Peyer's patch (tissue), 4 donors: ENCODE measurements around the gene PHLDB1. TPM values are rescaled to one million over a fixed set of nuclear protein-coding genes. Genes with fewer than 3 reads are reported as not detected.

Source experiments
- DNase-seq, 3 donors: peaks; one replicate each; pipeline ENCODE4 v3.0.0-alpha.2; 2017 to 2019
- H3K27ac ChIP-seq, 4 donors: fragments of 200-600 bp; sonication (generic); one replicate each; pipeline ENCODE4 v1.5.1; 2016 to 2019
- H3K27me3 ChIP-seq, 2 donors: fragments of 200-600 bp; sonication (generic); one replicate each; pipeline ENCODE4 v1.5.1; 2019
- H3K36me3 ChIP-seq, 3 donors: fragments of 200-600 bp; sonication (generic); one replicate each; pipeline ENCODE4 v1.5.1; 2016 to 2019
- H3K4me1 ChIP-seq, 4 donors: fragments of 200-600 bp; sonication (generic); one replicate each; pipeline ENCODE4 v1.5.1; 2016 to 2019
- H3K4me3 ChIP-seq, 4 donors: fragments of 200-600 bp; sonication (generic); 1 replicate in 3 of 4; 2 replicates in 1 of 4; pipeline ENCODE4 v1.5.1; 2016 to 2019; ENCODE audit warnings: mild to moderate bottlenecking in 1 of 4
- H3K9me3 ChIP-seq, 4 donors: fragments of 200-600 bp; sonication (generic); one replicate each; pipeline ENCODE4 v1.5.1; 2016 to 2019; ENCODE audit warnings: mild to moderate bottlenecking in 1 of 4
- POLR2A ChIP-seq, 2 donors: fragments of 450-650 bp; IDR thresholded peaks; one replicate each; pipeline ENCODE4 v1.5.1; 2017; ENCODE audit warnings: antibody characterized with exemption in 2 of 2, mild to moderate bottlenecking in 2 of 2, moderate library complexity in 2 of 2
- total RNA-seq, 4 donors: library from RNA; depleted of rRNA; stranded (reverse); fragments of >200 nt; gene quantifications; one replicate each; pipeline ENCODE4 v1.1.0, GENCODE V29; 2016
- TF ChIP-seq, protein P1 (sequence below), 6 experiments: fragments of 450-650 bp in 4 of 6; fragments of 200-600 bp in 2 of 6; sonication (generic) in 1 of 6; IDR thresholded peaks; one replicate each; pipeline ENCODE4 v1.5.1; 2017 to 2019; ENCODE audit warnings: antibody characterized with exemption in 6 of 6, mild to moderate bottlenecking in 3 of 6, moderate library complexity in 1 of 6

The PHLDB1 gene
- total RNA-seq, 4 donors from 2014 or later: 32.4 to 380 (median 93.8) TPM

DNA sequence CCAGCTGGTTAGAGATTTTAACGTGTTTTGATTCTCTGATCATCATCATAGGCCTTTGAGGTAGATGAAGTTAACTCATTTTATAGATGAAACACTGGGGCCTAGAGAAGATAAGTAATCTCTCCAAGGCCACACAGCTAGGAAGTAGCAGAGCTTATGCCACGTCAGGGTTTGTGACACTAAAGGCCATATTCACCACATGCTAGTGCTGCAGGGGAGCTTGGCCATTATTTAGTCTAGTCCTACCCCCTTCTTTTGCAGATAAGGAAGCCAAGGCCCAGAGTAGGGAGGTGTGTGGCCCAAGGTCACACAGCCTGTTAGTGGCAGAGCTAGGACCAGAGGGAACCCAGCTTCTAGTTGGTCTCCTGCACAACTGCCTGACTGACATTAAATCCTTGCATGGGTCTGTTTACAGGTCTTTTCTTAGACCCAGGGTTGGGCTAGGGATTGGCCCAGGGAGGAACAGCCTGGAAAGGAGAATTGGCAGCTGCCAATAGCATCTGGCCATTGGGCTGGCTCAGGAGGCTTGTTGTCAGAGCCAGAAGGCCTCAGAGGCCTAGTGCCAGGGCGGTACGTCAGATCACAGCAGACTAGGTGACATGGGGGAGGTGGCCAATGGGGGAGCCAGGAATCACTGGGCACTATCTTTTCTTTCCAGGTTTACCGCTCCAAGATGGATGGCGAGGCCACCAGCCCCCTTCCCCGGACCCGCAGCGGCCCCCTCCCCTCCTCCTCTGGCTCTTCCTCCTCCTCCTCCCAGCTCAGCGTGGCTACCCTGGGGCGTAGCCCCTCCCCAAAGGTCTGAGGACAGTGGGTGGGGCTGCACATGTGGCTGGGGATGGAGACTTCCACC, 36.0 kb downstream of the PHLDB1 start:
- no peak overlapping the region for H3K27ac ChIP-seq
- TF ChIP-seq, protein P1, sequence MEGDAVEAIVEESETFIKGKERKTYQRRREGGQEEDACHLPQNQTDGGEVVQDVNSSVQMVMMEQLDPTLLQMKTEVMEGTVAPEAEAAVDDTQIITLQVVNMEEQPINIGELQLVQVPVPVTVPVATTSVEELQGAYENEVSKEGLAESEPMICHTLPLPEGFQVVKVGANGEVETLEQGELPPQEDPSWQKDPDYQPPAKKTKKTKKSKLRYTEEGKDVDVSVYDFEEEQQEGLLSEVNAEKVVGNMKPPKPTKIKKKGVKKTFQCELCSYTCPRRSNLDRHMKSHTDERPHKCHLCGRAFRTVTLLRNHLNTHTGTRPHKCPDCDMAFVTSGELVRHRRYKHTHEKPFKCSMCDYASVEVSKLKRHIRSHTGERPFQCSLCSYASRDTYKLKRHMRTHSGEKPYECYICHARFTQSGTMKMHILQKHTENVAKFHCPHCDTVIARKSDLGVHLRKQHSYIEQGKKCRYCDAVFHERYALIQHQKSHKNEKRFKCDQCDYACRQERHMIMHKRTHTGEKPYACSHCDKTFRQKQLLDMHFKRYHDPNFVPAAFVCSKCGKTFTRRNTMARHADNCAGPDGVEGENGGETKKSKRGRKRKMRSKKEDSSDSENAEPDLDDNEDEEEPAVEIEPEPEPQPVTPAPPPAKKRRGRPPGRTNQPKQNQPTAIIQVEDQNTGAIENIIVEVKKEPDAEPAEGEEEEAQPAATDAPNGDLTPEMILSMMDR (IDR thresholded peaks at IDR 0.05): no peak
- no peak for TF ChIP-seq POLR2A (IDR thresholded peaks at IDR 0.05)

DNA sequence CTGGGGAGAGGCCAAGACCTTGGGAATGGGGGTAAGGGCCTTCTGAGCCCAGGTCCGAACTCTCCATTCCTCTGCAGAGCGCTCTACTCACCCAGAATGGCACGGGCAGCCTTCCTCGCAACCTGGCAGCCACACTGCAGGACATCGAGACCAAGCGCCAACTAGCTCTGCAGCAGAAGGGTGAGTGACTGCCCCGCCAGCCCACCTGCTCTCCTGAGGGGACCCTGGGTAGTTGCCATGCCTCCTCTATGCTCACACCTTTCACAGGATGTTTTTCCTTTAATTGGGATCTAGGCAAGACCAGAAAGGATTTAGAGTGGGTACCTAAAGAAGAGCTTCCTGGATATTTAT, 36.6 kb downstream of the PHLDB1 start:
- Histone ChIP-seq H3K27me3 (no peaks in the 10 kb centered on the region), H3K4me1 (peaks cover 0 to 24% (median 1%) of the 10 kb centered on the region in 4 donors), H3K4me3 (no peak overlapping the region), H3K27ac (no peak overlapping the region), H3K9me3 (no peaks in the 10 kb centered on the region), H3K36me3 (peaks cover 0 to 51% (median 0%) of the 10 kb centered on the region in 3 donors)
- no peak for DNase-seq
- TF ChIP-seq, protein P1 (IDR thresholded peaks at IDR 0.05): no peak
- TF ChIP-seq POLR2A (IDR thresholded peaks at IDR 0.05): no peak

More for the DNA sequence above, 36.0 kb downstream of the PHLDB1 start:
- Histone ChIP-seq H3K4me1 (peaks cover 0 to 24% (median 1%) of the 10 kb centered on the region in 4 donors), H3K4me3 (no peak overlapping the region), H3K9me3 (no peaks in the 10 kb centered on the region), H3K27me3 (no peaks in the 10 kb centered on the region), H3K36me3 (peaks cover 0 to 46% (median 0%) of the 10 kb centered on the region in 3 donors)
- no peak for DNase-seq

- Histone ChIP-seq H3K27me3 (no peaks in the 10 kb centered on the region), H3K27ac (no peak overlapping the region)
- TF ChIP-seq, protein P1 (IDR thresholded peaks at IDR 0.05): no peak
- TF ChIP-seq POLR2A (IDR thresholded peaks at IDR 0.05): no peak
These were observed 37.1 kb downstream of the PHLDB1 start for GRCh38 chr11:118644496-118644895.

GRCh38 chr11:118645066-118645715, 37.8 kb downstream of the PHLDB1 start:
- Histone ChIP-seq H3K9me3 (no peaks in the 10 kb centered on the region), H3K27me3 (no peaks in the 10 kb centered on the region), H3K27ac (no peak overlapping the region), H3K4me3 (no peak overlapping the region), H3K36me3 (peaks cover 0 to 59% (median 0%) of the 10 kb centered on the region in 3 donors), H3K4me1 (peaks cover 0 to 27% (median 1%) of the 10 kb centered on the region in 4 donors)
- no peak for DNase-seq
- TF ChIP-seq, protein P1 (IDR thresholded peaks at IDR 0.05): no peak
- no peak for TF ChIP-seq POLR2A (IDR thresholded peaks at IDR 0.05)

More at GRCh38 chr11:118644496-118644895, 37.1 kb downstream of the PHLDB1 start:
- Histone ChIP-seq H3K4me1 (peaks cover 0 to 25% (median 1%) of the 10 kb centered on the region in 4 donors), H3K36me3 (peaks cover 0 to 52% (median 0%) of the 10 kb centered on the region in 3 donors), H3K9me3 (no peaks in the 10 kb centered on the region), H3K4me3 (no peak overlapping the region)
- no peak for DNase-seq

- no peak overlapping the region for H3K27ac ChIP-seq
- no peak for DNase-seq
- peaks cover 0 to 69% (median 0%) of the 10 kb centered on the region in 3 donors for H3K36me3 ChIP-seq
- TF ChIP-seq POLR2A (IDR thresholded peaks at IDR 0.05): no peak
- TF ChIP-seq, protein P1 (IDR thresholded peaks at IDR 0.05): no peak
- H3K4me1 ChIP-seq: peaks cover 0 to 18% (median 1%) of the 10 kb centered on the region in 4 donors
- H3K4me3 ChIP-seq: no peak overlapping the region
- H3K27me3 ChIP-seq: no peaks in the 10 kb centered on the region
- no peaks in the 10 kb centered on the region for H3K9me3 ChIP-seq
These were observed 39.0 kb downstream of the PHLDB1 start for GRCh38 chr11:118646393-118646792.
